DLD1 (cell line): ENCODE data around the gene PCNX4.

Source experiments
- in situ Hi-C: cut with HindIII; loops from 2 replicates; pipeline ENCODE4 v1.10.0; 2017; ENCODE audit warnings: low sequenced_read_pairs

The PCNX4 gene

DNA sequence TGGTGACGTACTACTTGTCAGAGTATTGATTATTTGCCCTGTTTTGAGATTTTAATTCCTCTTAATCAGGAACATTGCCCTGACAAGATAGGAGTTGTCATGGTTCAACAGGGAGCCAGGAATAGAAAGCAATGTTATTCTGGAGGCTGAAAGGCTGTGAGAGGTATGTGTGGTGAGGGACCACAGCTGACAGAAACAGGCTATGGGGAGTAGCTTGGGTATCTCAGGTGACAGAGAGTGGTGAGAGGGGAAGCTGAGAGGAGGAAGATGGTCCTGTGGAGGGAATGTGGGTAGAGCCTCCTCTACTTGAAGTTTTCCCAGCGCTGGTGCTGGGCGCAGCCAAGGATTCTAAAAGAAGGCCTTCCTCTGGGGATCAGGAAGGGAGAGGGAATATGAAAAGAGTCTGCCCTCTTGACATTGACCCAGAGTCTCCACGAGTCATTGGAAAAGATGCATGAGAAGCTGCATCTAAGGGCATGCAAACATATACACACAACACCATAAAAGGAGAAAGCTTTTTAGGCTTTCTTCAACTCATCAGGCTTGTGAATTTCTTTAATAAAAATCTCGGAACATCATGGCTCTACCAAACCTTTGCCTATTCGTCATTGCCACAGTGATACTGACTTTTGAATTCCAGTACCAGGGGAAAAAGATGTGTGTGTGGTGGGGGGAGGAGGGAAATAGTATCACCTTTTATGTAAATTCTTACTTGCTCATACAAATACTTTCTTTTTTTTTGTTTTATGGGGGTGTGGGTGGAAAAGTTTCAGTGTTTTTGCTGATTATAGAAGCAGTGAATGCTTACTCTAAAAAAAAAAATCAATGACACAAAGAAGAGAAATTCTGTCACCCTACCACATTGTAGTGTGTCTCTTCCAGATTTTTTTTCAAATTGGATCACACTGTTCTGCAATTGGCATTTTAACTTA is 113.4 kb downstream of the PCNX4 start:
- in situ Hi-C loops, result no loop called here

DNA sequence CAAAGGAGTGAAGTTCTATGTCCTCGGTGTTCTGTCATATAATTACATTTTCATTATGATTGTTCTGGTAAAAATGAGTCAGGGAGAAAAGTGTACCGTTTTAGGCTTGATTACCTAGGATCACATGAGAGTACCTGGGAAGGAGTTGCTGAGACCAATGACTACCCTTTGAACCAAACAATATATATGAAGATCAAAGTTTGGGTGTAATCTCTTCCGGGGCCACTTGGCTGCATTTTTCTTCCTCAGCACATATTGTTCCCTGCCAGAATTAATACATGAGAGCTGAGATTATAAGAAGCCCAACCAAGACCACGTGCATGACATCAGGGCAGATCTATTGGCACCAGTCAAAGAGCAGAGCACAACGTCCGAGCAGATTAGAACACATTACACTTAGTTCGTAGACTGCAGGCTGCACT is 114.5 kb downstream of the PCNX4 start:
- in situ Hi-C loops, result no loop called here

DNA sequence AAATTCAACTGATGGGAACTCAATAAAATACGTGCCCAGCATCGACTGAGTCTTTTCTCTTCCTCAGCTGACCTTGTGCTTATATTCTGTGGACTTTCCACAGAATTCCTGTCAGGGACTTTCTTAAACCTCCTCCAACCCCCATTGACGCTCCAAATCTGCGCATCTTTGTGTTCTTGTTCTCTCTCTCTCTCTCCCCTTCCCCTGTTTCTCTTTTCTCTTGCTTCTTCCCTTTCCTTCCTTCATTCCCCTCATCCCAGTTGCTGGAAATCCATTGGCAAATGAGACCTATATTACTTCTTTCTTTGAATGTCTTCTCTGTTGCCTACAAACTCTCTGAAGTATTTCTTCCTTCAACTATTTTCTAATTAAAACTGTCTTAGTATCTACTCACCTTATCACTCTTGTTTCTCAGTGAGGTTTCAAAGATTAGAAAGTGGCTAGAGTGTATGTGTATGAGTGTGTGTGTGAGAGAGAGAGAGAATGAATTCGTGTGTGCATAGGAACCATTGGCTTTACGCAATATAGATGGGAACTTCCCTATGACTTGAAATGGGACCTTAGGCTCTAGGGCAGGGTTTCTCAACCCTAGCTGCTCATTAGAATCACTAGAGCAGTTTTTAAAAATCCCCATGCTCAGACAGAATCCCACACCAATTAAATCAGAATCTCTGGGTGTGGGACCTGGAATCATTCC is 115.3 kb downstream of the PCNX4 start:
- in situ Hi-C loops, result no loop called here

DNA sequence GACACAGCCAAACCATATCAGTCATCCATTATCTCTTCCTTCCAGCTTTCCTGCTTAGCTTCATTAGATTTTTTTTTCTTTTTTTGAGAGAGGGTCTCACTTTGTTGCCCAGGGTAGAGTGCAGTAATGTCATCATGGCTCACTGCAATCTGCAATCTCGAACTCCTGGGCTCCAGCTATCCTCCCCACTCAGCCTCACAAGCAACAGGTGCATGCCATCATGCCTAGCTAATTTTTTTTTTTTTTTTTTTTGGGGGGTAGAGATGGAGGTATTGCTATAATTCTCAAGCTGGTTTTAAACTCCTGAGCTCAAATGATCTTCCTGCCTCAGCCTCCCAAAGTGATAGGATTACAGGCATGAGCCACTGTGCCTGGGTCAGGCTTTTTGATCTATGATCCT is 119.0 kb downstream of the PCNX4 start:
- in situ Hi-C loops, result no loop called here

DNA sequence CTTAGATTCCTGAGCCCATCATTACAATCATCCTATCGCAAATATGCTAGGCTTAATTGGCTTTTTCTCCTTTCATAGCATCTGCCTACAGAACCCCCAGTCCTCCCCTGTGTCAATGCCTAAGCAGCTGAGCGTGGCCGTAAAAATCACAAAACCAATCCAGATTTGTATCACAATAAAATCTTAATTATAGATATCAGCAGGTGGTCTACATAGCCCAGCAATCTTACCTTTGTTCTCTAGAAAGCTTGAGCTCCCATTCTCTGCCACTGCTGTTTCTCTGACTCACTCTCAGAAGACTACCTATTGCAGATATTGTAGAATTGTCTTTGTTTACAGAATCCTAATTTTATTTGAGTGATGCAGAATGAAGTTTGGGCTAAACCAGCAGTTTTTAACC is 119.4 kb downstream of the PCNX4 start:
- in situ Hi-C loops, result no loop called here

DNA sequence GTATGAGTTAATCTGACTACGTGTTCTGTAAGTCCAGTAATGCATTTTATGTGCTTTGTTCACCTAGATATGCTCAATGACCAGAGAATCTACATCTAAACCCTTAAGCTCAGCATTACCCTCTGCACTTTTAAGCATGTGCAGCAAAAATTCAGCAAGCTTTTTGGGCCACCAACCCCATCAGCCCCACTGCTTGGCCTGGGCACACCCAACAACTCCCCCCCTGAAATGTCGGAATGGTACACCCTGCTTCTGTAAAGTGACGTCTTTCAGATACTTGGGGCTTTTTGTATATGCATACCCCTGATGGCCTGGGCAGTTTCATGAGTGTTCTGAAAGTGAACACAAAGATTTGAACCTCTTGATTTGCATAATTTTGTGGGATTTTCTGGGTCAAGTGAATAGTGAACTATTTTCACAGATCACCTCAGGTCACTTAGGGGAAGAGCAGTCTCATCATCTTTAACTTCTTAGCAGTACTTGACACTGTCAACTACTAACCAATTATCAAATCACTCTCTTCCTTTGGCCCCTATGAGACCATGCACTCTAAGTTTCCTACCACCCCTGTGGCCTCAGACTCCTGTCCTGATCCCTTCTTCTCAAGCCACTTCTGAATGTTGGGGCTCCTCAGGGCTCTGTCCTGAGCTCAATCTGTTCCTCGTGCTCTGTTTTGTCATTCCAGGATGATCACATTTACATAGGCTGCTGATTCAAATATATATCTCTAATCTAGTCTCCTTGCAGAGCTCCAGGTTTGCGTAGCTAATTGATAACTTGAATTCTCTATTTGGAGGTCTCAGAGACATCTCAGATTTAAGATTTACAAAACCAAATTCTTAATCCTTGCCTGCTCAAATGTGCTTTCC is 121.0 kb downstream of the PCNX4 start:
- in situ Hi-C loops, result no loop called here

DNA sequence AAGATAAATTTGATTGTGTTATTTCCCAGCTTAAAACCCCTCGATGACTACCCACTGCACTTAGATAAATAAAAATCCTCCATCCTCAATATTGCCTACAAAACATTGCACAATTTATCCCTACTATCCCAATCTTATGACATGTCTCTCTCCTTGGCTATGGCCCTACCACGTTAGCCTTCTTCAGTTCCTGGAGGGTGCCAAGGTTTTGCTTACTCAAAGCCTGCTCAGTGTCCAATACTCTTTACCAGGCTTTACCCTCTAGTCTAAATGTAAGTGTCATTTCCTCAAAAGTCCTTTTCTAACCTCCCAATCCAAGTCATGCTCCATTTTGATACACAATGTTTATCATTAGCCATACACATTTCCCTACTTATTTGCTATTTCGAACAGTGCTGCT is 122.3 kb downstream of the PCNX4 start:
- in situ Hi-C loops, result no loop called here

DNA sequence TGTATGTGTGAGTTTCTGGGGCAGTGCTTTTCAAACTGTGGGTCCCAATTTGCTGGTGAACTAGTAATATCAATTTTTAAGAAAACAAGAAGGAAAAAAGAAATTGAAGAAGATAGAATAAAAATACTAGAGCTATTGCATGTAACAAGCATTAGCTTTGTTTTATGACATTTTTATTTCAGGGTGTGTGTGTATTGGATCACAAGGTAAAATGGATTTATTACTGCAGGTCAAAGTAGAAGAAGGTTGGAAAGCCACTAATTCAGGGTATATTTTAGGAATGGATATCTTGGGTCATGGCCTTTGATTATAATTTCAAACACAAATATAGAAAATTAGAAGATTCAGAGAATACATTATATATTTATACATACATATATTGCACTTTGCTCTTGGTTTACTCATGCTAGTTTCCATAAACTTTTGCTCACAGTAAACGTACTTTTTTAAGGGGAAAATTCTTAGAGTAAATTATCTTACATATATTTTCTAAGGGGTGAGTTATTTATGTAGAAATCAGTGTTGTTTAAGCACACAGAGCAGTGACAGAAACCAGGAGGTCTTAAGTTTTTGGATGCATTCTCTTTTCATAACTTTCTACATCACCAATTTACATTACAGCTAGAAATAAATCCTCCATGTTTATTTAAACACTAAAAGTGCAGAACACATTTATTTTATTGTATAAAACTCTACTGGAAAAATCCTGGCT is 122.8 kb downstream of the PCNX4 start:
- in situ Hi-C loops, result no loop called here

DNA sequence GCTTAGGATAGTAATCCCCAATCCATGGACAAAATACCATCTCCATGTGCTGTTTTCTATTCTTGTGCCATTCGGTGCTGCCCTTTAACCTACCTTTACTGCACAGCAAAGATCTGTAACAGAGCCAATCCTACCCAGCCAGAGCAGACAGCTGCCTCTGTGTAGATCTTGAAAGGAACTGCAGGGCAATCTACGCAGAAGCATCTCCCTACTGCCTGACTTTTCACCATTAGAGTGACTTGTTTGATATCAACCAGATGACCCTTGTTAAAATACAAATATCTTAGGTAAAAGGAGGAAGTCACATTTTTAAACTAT is 123.4 kb downstream of the PCNX4 start:
- in situ Hi-C loops, result no loop called here

DNA sequence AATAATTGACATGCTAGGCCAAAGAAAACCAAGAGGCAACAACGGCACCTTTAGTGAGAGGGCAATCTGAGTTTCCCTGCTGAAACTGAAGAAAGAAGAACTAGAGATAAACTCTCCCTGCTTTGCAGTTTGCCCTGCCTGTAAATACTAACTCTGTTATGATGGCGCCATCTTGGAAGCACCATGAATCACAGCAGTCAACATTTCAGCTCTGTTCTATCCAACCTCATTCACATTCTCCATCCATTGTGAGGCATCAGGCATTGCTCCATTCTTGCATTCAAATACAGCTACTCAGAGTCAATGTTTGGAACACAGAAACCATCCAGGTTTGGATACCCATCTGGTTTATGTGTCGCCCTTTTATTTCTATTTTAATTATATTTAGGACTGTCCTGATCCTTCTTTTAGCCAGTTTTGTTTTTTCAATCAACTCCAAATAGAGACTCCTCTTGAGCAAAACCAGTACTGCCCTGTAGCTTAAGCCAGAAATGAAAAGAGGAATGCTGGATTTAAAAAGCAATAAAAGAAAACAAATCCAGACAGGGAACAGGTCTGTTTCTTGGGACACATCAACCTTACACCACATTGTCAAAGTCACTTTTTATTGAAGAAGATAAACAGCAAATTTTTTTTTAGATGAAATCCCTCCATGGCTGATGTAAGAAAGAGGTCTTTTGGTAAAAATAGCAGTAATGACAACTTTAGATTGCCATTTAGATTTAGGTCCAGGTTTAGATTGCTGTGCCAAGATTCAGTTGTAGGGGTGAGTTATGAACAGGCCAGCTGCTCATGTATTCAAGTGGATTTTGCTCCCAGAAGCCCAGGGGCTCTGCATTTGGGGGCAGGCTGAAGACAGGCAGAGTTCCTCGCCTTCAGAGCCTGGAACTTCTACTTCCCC is 124.0 kb downstream of the PCNX4 start:
- in situ Hi-C loops, result no loop called here

DNA sequence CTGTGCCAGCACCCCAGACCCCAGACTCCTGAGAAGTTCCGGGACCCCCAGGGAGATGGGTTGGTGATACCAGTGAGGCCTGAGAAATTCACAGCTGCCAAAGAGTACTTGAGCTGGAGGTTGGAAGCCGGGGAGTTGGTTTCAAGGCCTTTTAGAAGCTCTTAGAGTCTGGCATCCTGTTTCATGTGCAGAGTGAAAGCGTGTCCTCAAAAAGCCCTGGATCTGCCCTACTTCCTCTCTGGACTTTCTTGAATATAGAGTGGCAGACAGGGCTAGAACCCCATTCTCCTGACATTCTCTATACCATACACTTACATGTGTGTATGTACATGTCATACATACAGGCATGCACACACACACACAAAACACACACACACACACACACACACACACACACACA is 126.0 kb downstream of the PCNX4 start:
- in situ Hi-C loops, result no loop called here
